GM23338 (cell line): ENCODE results near the gene KTI12. TPM values are rescaled to one million over a fixed set of nuclear protein-coding genes. Genes with fewer than 3 reads are reported as not detected.
A peak's percentile ranks its signal among the peaks of the same experiment; 100 is the strongest.
"Not testable (repeated sequence)": the region's sequence is repeated elsewhere in the genome, so short reads cannot be mapped to it uniquely, and the experiment has no call there.

Source experiments
- ATAC-seq: fragments of 200-7000 bp; cut with Tn5 transposase; 3 replicates; pipeline ENCODE4 v1.9.1; 2020
- DNase-seq: peaks from one replicate; pipeline ENCODE4 v3.0.0-alpha.2; 2015; ENCODE audit warnings: low spot score
- H2AFZ ChIP-seq: fragments of 200-600 bp; sonication (generic); 2 replicates; pipeline ENCODE4 v1.8.0; 2016; ENCODE audit warnings: antibody characterized with exemption, mild to moderate bottlenecking, moderate library complexity
- H3F3A ChIP-seq: fragments of 200-600 bp; sonication (generic); replicated peaks from 2 replicates; pipeline ENCODE4 v1.8.0; 2017; ENCODE audit warnings: antibody characterized with exemption, mixed run types, low read depth
- H3K27ac ChIP-seq: fragments of 200-600 bp; sonication (generic); 2 replicates; pipeline ENCODE4 v1.6.1; 2016; ENCODE audit warnings: low read depth
- H3K27me3 ChIP-seq: fragments of 200-600 bp; sonication (generic); 2 replicates; pipeline ENCODE4 v1.8.0; 2016; ENCODE audit warnings: mild to moderate bottlenecking, mixed run types, moderate library complexity; ENCODE audit not compliant: insufficient read depth
- H3K36me3 ChIP-seq: fragments of 200-600 bp; sonication (generic); 2 replicates; pipeline ENCODE4 v1.8.0; 2016; ENCODE audit warnings: mild to moderate bottlenecking; ENCODE audit not compliant: insufficient read depth
- H3K4me1 ChIP-seq: fragments of 200-600 bp; sonication (generic); 2 replicates; pipeline ENCODE4 v1.8.0; 2016; ENCODE audit warnings: mild to moderate bottlenecking, moderate library complexity; ENCODE audit not compliant: insufficient read depth
- H3K4me2 ChIP-seq: fragments of 200-600 bp; sonication (generic); 2 replicates; pipeline ENCODE4 v1.7.1; 2017; ENCODE audit warnings: mixed run types
- H3K4me3 ChIP-seq: fragments of 200-600 bp; sonication (generic); 2 replicates; pipeline ENCODE4 v1.6.1; 2016; ENCODE audit warnings: mixed run types
- H3K79me2 ChIP-seq: fragments of 200-600 bp; sonication (generic); replicated peaks from 2 replicates; pipeline ENCODE4 v1.8.0; 2017; ENCODE audit warnings: mild to moderate bottlenecking; ENCODE audit not compliant: insufficient read depth
- H3K9me2 ChIP-seq: fragments of 200-600 bp; sonication (generic); 2 replicates; pipeline ENCODE4 v1.8.0; 2017; ENCODE audit not compliant: insufficient read depth
- H4K20me1 ChIP-seq: fragments of 200-600 bp; sonication (generic); replicated peaks from 2 replicates; pipeline ENCODE4 v1.8.0; 2017; ENCODE audit warnings: mild to moderate bottlenecking; ENCODE audit not compliant: insufficient read depth
- H3K27ac Mint-ChIP-seq: 2 replicates; pipeline ENCODE4 v1.8.0; 2020; ENCODE audit warnings: inconsistent platforms, mild to moderate bottlenecking, moderate library complexity, mixed read lengths
- H3K27me3 Mint-ChIP-seq: 3 replicates; pipeline ENCODE4 v1.8.0; 2022; ENCODE audit warnings: low read depth, mild to moderate bottlenecking, moderate library complexity, mixed read lengths, inconsistent platforms; ENCODE audit not compliant: insufficient read depth, poor library complexity
- H3K36me3 Mint-ChIP-seq: 3 replicates; pipeline ENCODE4 v1.8.0; 2021; ENCODE audit warnings: low read depth, mild to moderate bottlenecking, inconsistent platforms, moderate library complexity, mixed read lengths
- H3K4me1 Mint-ChIP-seq: 3 replicates; pipeline ENCODE4 v1.8.0; 2020; ENCODE audit warnings: mild to moderate bottlenecking, inconsistent platforms, mixed read lengths
- H3K4me3 Mint-ChIP-seq: 3 replicates; pipeline ENCODE4 v1.8.0; 2021; ENCODE audit warnings: moderate library complexity, mild to moderate bottlenecking, inconsistent platforms, mixed read lengths
- H3K9me3 Mint-ChIP-seq: 3 replicates; pipeline ENCODE4 v1.8.0; 2020; ENCODE audit warnings: moderate library complexity, mild to moderate bottlenecking, inconsistent platforms, mixed read lengths
- CREB1 ChIP-seq: fragments of 250-450 bp; sonication (Bioruptor Pico); IDR thresholded peaks from 2 replicates; pipeline ENCODE4 v1.5.0; 2020; ENCODE audit warnings: low read depth, mild to moderate bottlenecking, moderate library complexity
- EZH2phosphoT487 ChIP-seq: fragments of 200-600 bp; sonication (generic); IDR thresholded peaks from one replicate; pipeline ENCODE4 v1.8.1; 2018; ENCODE audit warnings: antibody characterized with exemption; ENCODE audit not compliant: unreplicated experiment
- JUNB ChIP-seq: IDR thresholded peaks from one replicate; pipeline ENCODE4 v1.6.1; 2016; ENCODE audit warnings: antibody characterized with exemption; ENCODE audit not compliant: unreplicated experiment
- POLR2AphosphoS5 ChIP-seq: IDR thresholded peaks from 2 replicates; pipeline ENCODE4 v1.6.1; 2016; ENCODE audit warnings: antibody characterized with exemption, low read depth
- REST ChIP-seq: IDR thresholded peaks from one replicate; pipeline ENCODE4 v1.6.1; 2018; ENCODE audit warnings: antibody characterized with exemption; ENCODE audit not compliant: unreplicated experiment
- STAT1 ChIP-seq: IDR thresholded peaks from one replicate; pipeline ENCODE4 v1.6.1; 2016; ENCODE audit warnings: antibody characterized with exemption; ENCODE audit not compliant: unreplicated experiment
- ZNF114 ChIP-seq: fragments of 250-450 bp; sonication (Bioruptor Pico); IDR thresholded peaks from 2 replicates; pipeline ENCODE4 v1.5.0; 2020; ENCODE audit warnings: mild to moderate bottlenecking, moderate library complexity
- ZNF331 ChIP-seq: fragments of 250-450 bp; sonication (Bioruptor Pico); IDR thresholded peaks from 2 replicates; pipeline ENCODE4 v1.5.0; 2020; ENCODE audit warnings: low read depth, mild to moderate bottlenecking, moderate library complexity
- polyA plus RNA-seq: library from polyadenylated mRNA; unstranded; fragments of >200 nt; fragmentation: Nextera tagmentation; extraction: Ambion mirVana; gene quantifications from 2 replicates; pipeline ENCODE4 v1.2.1, GENCODE V29; 2016
- total RNA-seq: library from RNA; depleted of rRNA; stranded (reverse); fragments of >200 nt; shearing (Covaris generic); gene quantifications from 2 replicates; pipeline ENCODE4 v1.2.3, GENCODE V29; 2014
- TF ChIP-seq, protein P1 (sequence below): IDR thresholded peaks from 2 replicates; pipeline ENCODE4 v1.6.1; 2016; ENCODE audit warnings: antibody characterized with exemption

KTI12 gene
- total and polyA plus RNA-seq, 2 experiments from 2014 or later: 8.7 to 13.0 TPM

- not testable (repeated sequence) for H3K27me3 ChIP-seq, DNase-seq, H3K27ac Mint-ChIP-seq, H3K4me3 Mint-ChIP-seq, H3K36me3 ChIP-seq, H2AFZ ChIP-seq, H3K27me3 Mint-ChIP-seq, H3K4me3 ChIP-seq, H3K9me3 Mint-ChIP-seq, H3K4me2 ChIP-seq, ATAC-seq, H3K4me1 Mint-ChIP-seq, H3K4me1 ChIP-seq, H3K9me2 ChIP-seq, H3F3A ChIP-seq
- Histone ChIP-seq H3K27ac (0 out of 2 replicates have a peak overlapping the region, but pooled peaks have one; percentile 36), H4K20me1 (peaks cover 33% of the 10 kb centered on the region), H3K79me2 (peaks cover 81% of the 10 kb centered on the region)
- H3K36me3 Mint-ChIP-seq: peaks cover 38% of the 10 kb centered on the region
Observed at GRCh38 chr1:52077277-52077676, 43.7 kb upstream of the KTI12 start.

DNA sequence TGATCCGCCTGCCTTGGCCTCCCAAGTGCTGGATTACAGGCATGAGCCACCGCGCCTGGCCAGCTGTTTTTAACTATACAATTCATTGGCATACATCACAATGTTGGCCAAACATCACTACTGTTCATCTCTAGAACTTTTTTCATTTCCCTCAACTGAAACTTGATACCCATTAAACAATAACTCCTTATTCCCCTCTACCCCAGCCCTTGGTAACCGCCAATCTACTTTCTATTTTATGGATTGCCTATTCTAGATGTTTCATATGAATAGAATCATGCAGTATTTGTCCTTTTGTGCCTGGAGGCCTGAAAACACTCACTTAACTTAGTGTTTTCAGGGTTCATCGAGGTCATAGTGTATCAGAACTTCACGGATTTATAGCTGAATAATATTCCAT, 38.7 kb upstream of the KTI12 start:
- Histone ChIP-seq H3K27ac (no peak overlapping the region), H3K27me3 (no peaks in the 10 kb centered on the region), H3K4me3 (no peak overlapping the region), H3K4me2 (no peak overlapping the region), H3K4me1 (no peaks in the 10 kb centered on the region), H3K36me3 (peaks cover 4% of the 10 kb centered on the region; the same call in 1 of the 2 replicates), H3K9me2 (no peaks in the 10 kb centered on the region), H2AFZ (no peak overlapping the region), H4K20me1 (peaks cover 41% of the 10 kb centered on the region), H3K79me2 (peaks cover 87% of the 10 kb centered on the region), H3F3A (0 out of 2 replicates have a peak, but pooled peaks cover 8% of the 10 kb centered on the region)
- Mint-ChIP-seq H3K27me3 (peaks cover 3% of the 10 kb centered on the region), H3K4me3 (no peak overlapping the region), H3K36me3 (peaks cover 60% of the 10 kb centered on the region), H3K27ac (no peak overlapping the region), H3K9me3 (no peaks in the 10 kb centered on the region), H3K4me1 (no peaks in the 10 kb centered on the region)
- TF ChIP-seq, protein P1, sequence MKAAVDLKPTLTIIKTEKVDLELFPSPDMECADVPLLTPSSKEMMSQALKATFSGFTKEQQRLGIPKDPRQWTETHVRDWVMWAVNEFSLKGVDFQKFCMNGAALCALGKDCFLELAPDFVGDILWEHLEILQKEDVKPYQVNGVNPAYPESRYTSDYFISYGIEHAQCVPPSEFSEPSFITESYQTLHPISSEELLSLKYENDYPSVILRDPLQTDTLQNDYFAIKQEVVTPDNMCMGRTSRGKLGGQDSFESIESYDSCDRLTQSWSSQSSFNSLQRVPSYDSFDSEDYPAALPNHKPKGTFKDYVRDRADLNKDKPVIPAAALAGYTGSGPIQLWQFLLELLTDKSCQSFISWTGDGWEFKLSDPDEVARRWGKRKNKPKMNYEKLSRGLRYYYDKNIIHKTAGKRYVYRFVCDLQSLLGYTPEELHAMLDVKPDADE: no peak
- no peak for TF ChIP-seq ZNF114 (CRISPR knock-in tag)
- no peak for TF ChIP-seq ZNF331 (CRISPR knock-in tag)
- TF ChIP-seq EZH2phosphoT487: no peak
- no peak for TF ChIP-seq JUNB
- TF ChIP-seq POLR2AphosphoS5: no peak
- TF ChIP-seq CREB1: no peak
- no peak for TF ChIP-seq REST
- no peak for TF ChIP-seq STAT1
- DNase-seq: no peak
- ATAC-seq: no peak
